ACC112 (cell line): Measurements from ENCODE around the gene CLEC16A.

Experiments used
- H2AFZ ChIP-seq: fragments of 200-600 bp; sonication (generic); one replicate; pipeline ENCODE4 v1.6.0; 2017; ENCODE audit warnings: antibody characterized with exemption, low read length; ENCODE audit not compliant: unreplicated experiment
- H3K27ac ChIP-seq: fragments of 200-600 bp; sonication (generic); 2 replicates; pipeline ENCODE4 v1.5.1; 2014; ENCODE audit warnings: low read depth, mild to moderate bottlenecking, antibody characterized with exemption, low read length, moderate library complexity
- H3K27me3 ChIP-seq: fragments of 200-600 bp; sonication (generic); 2 replicates; pipeline ENCODE4 v1.6.1; 2014; ENCODE audit warnings: mild to moderate bottlenecking, antibody characterized with exemption, low read length, moderate library complexity, mixed read lengths; ENCODE audit not compliant: insufficient read depth
- H3K36me3 ChIP-seq: fragments of 200-600 bp; sonication (generic); 2 replicates; pipeline ENCODE4 v1.6.1; 2016; ENCODE audit warnings: mild to moderate bottlenecking, antibody characterized with exemption, low read length, moderate library complexity, mixed read lengths; ENCODE audit not compliant: insufficient read depth
- H3K4me1 ChIP-seq: fragments of 200-600 bp; sonication (generic); one replicate; pipeline ENCODE4 v1.6.1; 2016; ENCODE audit warnings: low read length, mixed read lengths; ENCODE audit not compliant: insufficient read depth, unreplicated experiment, control insufficient read depth
- H3K4me3 ChIP-seq: fragments of 200-600 bp; sonication (generic); 2 replicates; pipeline ENCODE4 v1.5.1; 2014; ENCODE audit warnings: mild to moderate bottlenecking, low read depth, low read length
- H3K79me2 ChIP-seq: fragments of 200-600 bp; sonication (generic); one replicate; pipeline ENCODE4 v1.6.0; 2016; ENCODE audit warnings: low read length; ENCODE audit not compliant: control insufficient read depth, unreplicated experiment, insufficient read depth

The CLEC16A gene

DNA sequence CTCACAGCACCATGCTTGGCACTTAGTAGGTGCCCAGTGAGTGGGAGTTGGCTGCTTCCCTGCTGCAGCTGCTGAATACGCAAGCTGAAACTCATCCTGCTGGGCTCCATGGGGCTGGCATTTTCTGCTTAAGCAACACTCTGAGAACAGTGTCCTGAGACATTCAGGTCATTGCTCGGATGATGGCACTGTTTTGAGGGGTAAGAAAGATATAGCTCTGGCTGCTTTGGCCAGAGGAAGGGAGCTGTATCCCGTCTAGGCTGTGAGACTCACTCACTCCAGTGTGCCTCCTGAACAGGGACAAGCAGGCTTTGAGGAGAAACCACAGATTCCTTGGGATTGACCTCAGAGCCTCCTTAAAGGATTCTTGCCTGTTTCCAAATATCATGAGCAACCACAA, 120.5 kb downstream of the CLEC16A start:
- Histone ChIP-seq H3K79me2 (no peaks in the 10 kb centered on the region), H3K27ac (no peak overlapping the region)

GRCh38 chr16:11066261-11066870, 122.0 kb downstream of the CLEC16A start:
- H3K79me2 ChIP-seq, result no peaks in the 10 kb centered on the region
- no peaks in the 10 kb centered on the region for H3K4me1 ChIP-seq
- H2AFZ ChIP-seq, result no peak overlapping the region
- no peaks in the 10 kb centered on the region for H3K27me3 ChIP-seq
- H3K36me3 ChIP-seq, result no peaks in the 10 kb centered on the region
- no peak overlapping the region for H3K4me3 ChIP-seq
- no peak overlapping the region for H3K27ac ChIP-seq

More for the DNA sequence above, 120.5 kb downstream of the CLEC16A start:
- H3K27me3 ChIP-seq, result no peaks in the 10 kb centered on the region
- H3K36me3 ChIP-seq, result no peaks in the 10 kb centered on the region
- no peak overlapping the region for H3K4me3 ChIP-seq
- no peak overlapping the region for H2AFZ ChIP-seq
- no peaks in the 10 kb centered on the region for H3K4me1 ChIP-seq

DNA sequence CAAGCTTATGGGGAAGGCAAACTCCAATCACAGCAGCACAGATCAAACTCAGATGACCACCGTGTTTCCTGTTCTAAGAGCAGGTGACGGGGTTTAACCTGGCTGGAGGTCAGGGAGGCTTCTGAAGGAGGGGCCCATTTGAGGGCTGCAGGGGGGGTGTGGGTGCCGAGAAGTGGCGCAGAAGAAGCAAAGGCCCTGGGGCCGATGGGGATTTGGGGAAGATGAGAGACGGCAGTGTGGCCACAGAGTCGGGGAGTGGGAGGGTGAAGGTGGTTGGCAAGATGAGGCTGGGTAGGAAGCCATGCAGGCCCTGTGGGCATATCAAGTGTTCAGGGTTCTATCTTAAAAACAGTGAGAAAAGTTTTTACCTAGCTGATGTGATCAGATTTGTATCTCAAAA, 122.9 kb downstream of the CLEC16A start:
- no peaks in the 10 kb centered on the region for H3K79me2 ChIP-seq
- no peaks in the 10 kb centered on the region for H3K36me3 ChIP-seq
- no peak overlapping the region for H2AFZ ChIP-seq
- H3K4me1 ChIP-seq, result no peaks in the 10 kb centered on the region
- H3K27me3 ChIP-seq, result no peaks in the 10 kb centered on the region
- H3K27ac ChIP-seq, result no peak overlapping the region
- no peak overlapping the region for H3K4me3 ChIP-seq

DNA sequence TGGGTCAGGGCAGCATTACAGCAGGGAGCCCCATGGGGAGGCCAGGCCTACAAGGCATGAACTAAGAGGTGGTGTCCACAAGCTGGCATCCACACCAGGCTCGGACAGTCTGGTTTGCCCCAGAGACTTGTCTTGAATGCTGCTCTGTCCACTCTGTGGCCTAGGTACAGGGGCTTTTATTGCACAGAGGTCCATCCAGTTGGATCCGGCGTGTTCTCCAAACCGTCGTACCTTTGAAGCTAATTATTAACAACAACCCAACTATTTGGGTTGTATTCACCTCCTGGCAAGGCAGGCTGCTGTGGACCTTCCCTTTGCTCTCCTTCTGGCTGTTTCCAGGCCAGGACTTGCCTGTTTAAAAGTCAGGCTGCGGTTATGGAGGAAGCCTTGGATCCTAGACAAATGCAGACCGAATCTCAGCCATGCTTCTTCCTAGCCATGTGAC, 123.4 kb downstream of the CLEC16A start:
- no peaks in the 10 kb centered on the region for H3K79me2 ChIP-seq
- no peaks in the 10 kb centered on the region for H3K4me1 ChIP-seq
- no peak overlapping the region for H3K4me3 ChIP-seq
- H3K27ac ChIP-seq, result no peak overlapping the region
- no peaks in the 10 kb centered on the region for H3K27me3 ChIP-seq
- H2AFZ ChIP-seq, result no peak overlapping the region
- no peaks in the 10 kb centered on the region for H3K36me3 ChIP-seq

GRCh38 chr16:11071829-11072228, 127.5 kb downstream of the CLEC16A start:
- no peaks in the 10 kb centered on the region for H3K36me3 ChIP-seq
- H3K4me1 ChIP-seq, result peaks cover 5% of the 10 kb centered on the region
- no peak overlapping the region for H3K4me3 ChIP-seq
- no peaks in the 10 kb centered on the region for H3K79me2 ChIP-seq
- no peak overlapping the region for H3K27ac ChIP-seq
- no peaks in the 10 kb centered on the region for H3K27me3 ChIP-seq
- no peak overlapping the region for H2AFZ ChIP-seq

- Histone ChIP-seq H3K79me2 (no peaks in the 10 kb centered on the region), H3K27ac (no peak overlapping the region)
Measured at GRCh38 chr16:11072420-11073153, 128.2 kb downstream of the CLEC16A start.

GRCh38 chr16:11073407-11073999, 129.1 kb downstream of the CLEC16A start:
- Histone ChIP-seq H3K27ac (no peak overlapping the region), H3K4me1 (peaks cover 20% of the 10 kb centered on the region), H3K79me2 (no peaks in the 10 kb centered on the region), H3K4me3 (no peak overlapping the region), H2AFZ (no peak overlapping the region), H3K36me3 (no peaks in the 10 kb centered on the region), H3K27me3 (no peaks in the 10 kb centered on the region)

More at GRCh38 chr16:11072420-11073153, 128.2 kb downstream of the CLEC16A start:
- H2AFZ ChIP-seq, result no peak overlapping the region
- no peaks in the 10 kb centered on the region for H3K36me3 ChIP-seq
- H3K4me3 ChIP-seq, result no peak overlapping the region
- peaks cover 12% of the 10 kb centered on the region for H3K4me1 ChIP-seq
- no peaks in the 10 kb centered on the region for H3K27me3 ChIP-seq

DNA sequence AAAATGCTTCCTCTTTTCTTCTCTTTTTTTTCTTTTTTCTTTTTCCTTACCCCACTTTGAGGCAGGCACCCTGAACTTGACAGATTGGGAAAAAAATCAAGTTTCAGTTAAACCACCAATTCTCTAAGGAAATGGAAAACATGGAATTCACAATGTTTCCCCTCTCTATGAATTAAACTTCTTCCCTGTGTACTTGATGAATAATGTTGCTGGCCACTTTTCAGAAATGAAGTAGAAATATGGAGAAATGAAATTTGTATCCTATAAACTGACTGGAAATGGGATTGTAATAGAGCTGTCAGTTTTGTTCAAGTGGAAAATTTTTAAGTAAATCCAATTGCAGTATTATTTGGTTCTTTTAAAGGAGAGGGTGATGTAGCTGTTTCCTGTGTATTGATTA, 129.8 kb downstream of the CLEC16A start:
- no peaks in the 10 kb centered on the region for H3K79me2 ChIP-seq
- H2AFZ ChIP-seq, result no peak overlapping the region
- no peaks in the 10 kb centered on the region for H3K36me3 ChIP-seq
- H3K27ac ChIP-seq, result no peak overlapping the region
- peaks cover 26% of the 10 kb centered on the region for H3K4me1 ChIP-seq
- no peaks in the 10 kb centered on the region for H3K27me3 ChIP-seq
- H3K4me3 ChIP-seq, result no peak overlapping the region

GRCh38 chr16:11075163-11075562, 130.8 kb downstream of the CLEC16A start:
- Histone ChIP-seq H2AFZ (no peak overlapping the region), H3K36me3 (no peaks in the 10 kb centered on the region), H3K27ac (no peak overlapping the region), H3K27me3 (no peaks in the 10 kb centered on the region), H3K4me1 (peaks cover 37% of the 10 kb centered on the region), H3K79me2 (no peaks in the 10 kb centered on the region), H3K4me3 (no peak overlapping the region)

DNA sequence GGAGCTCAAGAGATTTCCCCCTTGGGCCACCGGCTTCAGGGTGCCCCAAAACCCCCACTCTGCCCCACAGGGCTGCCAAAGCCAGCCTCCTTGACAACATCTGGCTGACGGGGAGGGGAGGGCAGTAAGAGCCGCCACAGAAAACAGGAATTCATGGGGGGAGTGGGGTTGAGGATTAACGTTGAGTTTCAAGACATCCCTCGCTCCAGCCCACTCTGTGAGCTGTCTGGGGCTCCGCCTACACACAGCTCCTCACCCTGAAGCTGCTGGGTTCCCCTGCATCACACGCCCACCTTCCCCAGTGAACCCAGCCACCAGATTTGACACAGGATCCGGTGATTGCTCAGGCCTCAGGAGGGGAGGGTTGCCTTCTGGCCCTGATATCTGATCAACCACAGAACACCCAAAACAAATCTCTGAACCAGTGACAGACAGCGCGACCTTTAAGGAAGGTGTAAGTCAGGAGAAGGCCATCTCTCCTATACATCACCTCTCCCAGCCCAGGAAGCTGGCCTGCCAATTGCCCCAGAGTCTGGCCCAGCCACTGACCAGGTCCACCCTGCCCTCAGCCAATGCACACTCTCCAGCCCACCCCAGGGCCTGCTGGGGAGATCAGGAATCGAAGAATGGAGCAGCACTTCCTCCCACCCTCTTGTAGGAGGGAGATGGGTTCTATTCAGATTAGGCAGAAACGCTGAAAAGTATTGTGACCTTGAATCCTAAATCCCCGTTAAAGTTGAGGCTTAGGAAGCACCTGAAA, 132.1 kb downstream of the CLEC16A start:
- Histone ChIP-seq H3K4me3 (no peak overlapping the region), H3K79me2 (no peaks in the 10 kb centered on the region), H3K27ac (no peak overlapping the region), H3K36me3 (no peaks in the 10 kb centered on the region), H3K4me1 (peaks cover 47% of the 10 kb centered on the region), H2AFZ (no peak overlapping the region), H3K27me3 (no peaks in the 10 kb centered on the region)
